ENCODE data around the gene STK11.

Gene STK11

GRCh38 chr19:1270213-1270853, 64.8 kb downstream of the STK11 start:
- peaks cover 76 to 77% of the 10 kb centered on the region in 2 donors for H3K4me1 ChIP-seq (ENCODE audit: control insufficient read depth in 2 of 2, insufficient read depth in 2 of 2, low read length in 2 of 2)
- H3K27ac ChIP-seq (ENCODE audit: low read depth in 2 of 2, low read length in 2 of 2) = peak overlapping the region; percentile 95 to 96
- no peaks in the 10 kb centered on the region for H3K9me3 ChIP-seq (ENCODE audit: control insufficient read depth in 2 of 2, low read length in 2 of 2)
- H3K9ac ChIP-seq (ENCODE audit: low read depth in 1 of 2, low read length in 2 of 2) = peak overlapping the region; percentile 90 to 96
- peaks cover 41 to 46% of the 10 kb centered on the region in 2 donors for H3K36me3 ChIP-seq (ENCODE audit: control insufficient read depth in 2 of 2, insufficient read depth in 2 of 2, low read length in 2 of 2)
- H3K4me3 ChIP-seq (ENCODE audit: low read length in 2 of 2) = peak overlapping the region; percentile 84 to 98
- H3K27me3 ChIP-seq (ENCODE audit: control insufficient read depth in 2 of 2, insufficient read depth in 2 of 2, low read length in 2 of 2) = no peaks in the 10 kb centered on the region

- Histone ChIP-seq H3K27ac (ENCODE audit: low read depth in 2 of 2, low read length in 2 of 2) (peak overlapping the region in 1 of 2 donors; percentile 24), H3K4me1 (ENCODE audit: control insufficient read depth in 2 of 2, insufficient read depth in 2 of 2, low read length in 2 of 2) (peaks cover 72 to 74% of the 10 kb centered on the region in 2 donors), H3K36me3 (ENCODE audit: control insufficient read depth in 2 of 2, insufficient read depth in 2 of 2, low read length in 2 of 2) (peaks cover 41 to 46% of the 10 kb centered on the region in 2 donors), H3K9ac (ENCODE audit: low read depth in 1 of 2, low read length in 2 of 2) (peak overlapping the region; percentile 63 to 96), H3K27me3 (ENCODE audit: control insufficient read depth in 2 of 2, insufficient read depth in 2 of 2, low read length in 2 of 2) (no peaks in the 10 kb centered on the region), H3K9me3 (ENCODE audit: control insufficient read depth in 2 of 2, low read length in 2 of 2) (no peaks in the 10 kb centered on the region), H3K4me3 (ENCODE audit: low read length in 2 of 2) (peak overlapping the region; percentile 49 to 98)
Observed at GRCh38 chr19:1270854-1271527, 65.4 kb downstream of the STK11 start.

- peaks cover 41 to 46% of the 10 kb centered on the region in 2 donors for H3K36me3 ChIP-seq (ENCODE audit: control insufficient read depth in 2 of 2, insufficient read depth in 2 of 2, low read length in 2 of 2)
- peak overlapping the region in 1 of 2 donors; percentile 96 for H3K9ac ChIP-seq (ENCODE audit: low read depth in 1 of 2, low read length in 2 of 2)
- no peaks in the 10 kb centered on the region for H3K27me3 ChIP-seq (ENCODE audit: control insufficient read depth in 2 of 2, insufficient read depth in 2 of 2, low read length in 2 of 2)
- peaks cover 76 to 78% of the 10 kb centered on the region in 2 donors for H3K4me1 ChIP-seq (ENCODE audit: control insufficient read depth in 2 of 2, insufficient read depth in 2 of 2, low read length in 2 of 2)
- no peaks in the 10 kb centered on the region for H3K9me3 ChIP-seq (ENCODE audit: control insufficient read depth in 2 of 2, low read length in 2 of 2)
- H3K27ac ChIP-seq (ENCODE audit: low read depth in 2 of 2, low read length in 2 of 2) = peak overlapping the region in 1 of 2 donors; percentile 24
- H3K4me3 ChIP-seq (ENCODE audit: low read length in 2 of 2) = peak overlapping the region; percentile 49 to 98
Observed at GRCh38 chr19:1271528-1272422, 66.2 kb downstream of the STK11 start.

GRCh38 chr19:1272423-1273262, 67.1 kb downstream of the STK11 start:
- peak overlapping the region; percentile 15 to 33 for H3K4me3 ChIP-seq (ENCODE audit: low read length in 2 of 2)
- H3K36me3 ChIP-seq (ENCODE audit: control insufficient read depth in 2 of 2, insufficient read depth in 2 of 2, low read length in 2 of 2) = peaks cover 41 to 46% of the 10 kb centered on the region in 2 donors
- no peaks in the 10 kb centered on the region for H3K9me3 ChIP-seq (ENCODE audit: control insufficient read depth in 2 of 2, low read length in 2 of 2)
- no peaks in the 10 kb centered on the region for H3K27me3 ChIP-seq (ENCODE audit: control insufficient read depth in 2 of 2, insufficient read depth in 2 of 2, low read length in 2 of 2)
- peak overlapping the region; percentile 39 to 54 for H3K27ac ChIP-seq (ENCODE audit: low read depth in 2 of 2, low read length in 2 of 2)
- no peak overlapping the region for H3K9ac ChIP-seq (ENCODE audit: low read depth in 1 of 2, low read length in 2 of 2)
- H3K4me1 ChIP-seq (ENCODE audit: control insufficient read depth in 2 of 2, insufficient read depth in 2 of 2, low read length in 2 of 2) = peaks cover 72 to 74% of the 10 kb centered on the region in 2 donors

GRCh38 chr19:1273263-1274041, 67.9 kb downstream of the STK11 start:
- Histone ChIP-seq H3K9me3 (ENCODE audit: control insufficient read depth in 2 of 2, low read length in 2 of 2) (no peaks in the 10 kb centered on the region), H3K9ac (ENCODE audit: low read depth in 1 of 2, low read length in 2 of 2) (no peak overlapping the region), H3K4me3 (ENCODE audit: low read length in 2 of 2) (no peak overlapping the region), H3K36me3 (ENCODE audit: control insufficient read depth in 2 of 2, insufficient read depth in 2 of 2, low read length in 2 of 2) (peaks cover 41 to 46% of the 10 kb centered on the region in 2 donors), H3K27me3 (ENCODE audit: control insufficient read depth in 2 of 2, insufficient read depth in 2 of 2, low read length in 2 of 2) (no peaks in the 10 kb centered on the region), H3K27ac (ENCODE audit: low read depth in 2 of 2, low read length in 2 of 2) (peak overlapping the region; percentile 39 to 54), H3K4me1 (ENCODE audit: control insufficient read depth in 2 of 2, insufficient read depth in 2 of 2, low read length in 2 of 2) (peaks cover 64 to 68% of the 10 kb centered on the region in 2 donors)

- Histone ChIP-seq H3K4me1 (ENCODE audit: control insufficient read depth in 2 of 2, insufficient read depth in 2 of 2, low read length in 2 of 2) (peaks cover 61 to 64% of the 10 kb centered on the region in 2 donors), H3K9me3 (ENCODE audit: control insufficient read depth in 2 of 2, low read length in 2 of 2) (no peaks in the 10 kb centered on the region), H3K27me3 (ENCODE audit: control insufficient read depth in 2 of 2, insufficient read depth in 2 of 2, low read length in 2 of 2) (no peaks in the 10 kb centered on the region), H3K27ac (ENCODE audit: low read depth in 2 of 2, low read length in 2 of 2) (peak overlapping the region; percentile 99 to 100), H3K36me3 (ENCODE audit: control insufficient read depth in 2 of 2, insufficient read depth in 2 of 2, low read length in 2 of 2) (peaks cover 46 to 52% of the 10 kb centered on the region in 2 donors), H3K4me3 (ENCODE audit: low read length in 2 of 2) (peak overlapping the region; percentile 41 to 85), H3K9ac (ENCODE audit: low read depth in 1 of 2, low read length in 2 of 2) (peak overlapping the region in 1 of 2 donors; percentile 94)
Observed at GRCh38 chr19:1274081-1274851, 68.7 kb downstream of the STK11 start.

- Histone ChIP-seq H3K4me1 (ENCODE audit: control insufficient read depth in 2 of 2, insufficient read depth in 2 of 2, low read length in 2 of 2) (peaks cover 59 to 64% of the 10 kb centered on the region in 2 donors), H3K9ac (ENCODE audit: low read depth in 1 of 2, low read length in 2 of 2) (peak overlapping the region in 1 of 2 donors; percentile 94), H3K27me3 (ENCODE audit: control insufficient read depth in 2 of 2, insufficient read depth in 2 of 2, low read length in 2 of 2) (no peaks in the 10 kb centered on the region), H3K36me3 (ENCODE audit: control insufficient read depth in 2 of 2, insufficient read depth in 2 of 2, low read length in 2 of 2) (peaks cover 48 to 56% of the 10 kb centered on the region in 2 donors), H3K9me3 (ENCODE audit: control insufficient read depth in 2 of 2, low read length in 2 of 2) (no peaks in the 10 kb centered on the region), H3K4me3 (ENCODE audit: low read length in 2 of 2) (peak overlapping the region; percentile 41 to 85), H3K27ac (ENCODE audit: low read depth in 2 of 2, low read length in 2 of 2) (peak overlapping the region; percentile 99 to 100)
Observed at GRCh38 chr19:1274852-1275259, 69.3 kb downstream of the STK11 start.

- no peaks in the 10 kb centered on the region for H3K27me3 ChIP-seq (ENCODE audit: control insufficient read depth in 2 of 2, insufficient read depth in 2 of 2, low read length in 2 of 2)
- peak within 1 kb of the TSS; percentile 99 to 100 for H3K27ac ChIP-seq (ENCODE audit: low read depth in 2 of 2, low read length in 2 of 2)
- peak within 1 kb of the TSS; percentile 88 to 94 for H3K9ac ChIP-seq (ENCODE audit: low read depth in 1 of 2, low read length in 2 of 2)
- peaks cover 53 to 61% of the 10 kb centered on the region in 2 donors for H3K4me1 ChIP-seq (ENCODE audit: control insufficient read depth in 2 of 2, insufficient read depth in 2 of 2, low read length in 2 of 2)
- peak within 1 kb of the TSS; percentile 78 to 85 for H3K4me3 ChIP-seq (ENCODE audit: low read length in 2 of 2)
- peaks cover 48 to 53% of the 10 kb centered on the region in 2 donors for H3K36me3 ChIP-seq (ENCODE audit: control insufficient read depth in 2 of 2, insufficient read depth in 2 of 2, low read length in 2 of 2)
- no peaks in the 10 kb centered on the region for H3K9me3 ChIP-seq (ENCODE audit: control insufficient read depth in 2 of 2, low read length in 2 of 2)
Observed at GRCh38 chr19:1275260-1275975, 69.8 kb downstream of the STK11 start, which contains the start of gene FAM174C. Gene FAM174C, plus strand, starts transcription at chr19:1275530. Its CDS starts 20 bp downstream, at chr19:1275550.

All from mucosa of rectum (tissue), 2 donors.